ENCODE measurements around the gene TEPSIN.

TEPSIN gene

GRCh38 chr17:81243333-81243664 lies 4.4 kb upstream of the TEPSIN start:
- H3K27ac ChIP-seq (replicated peaks) = no peak overlapping the region
- no peak for TF ChIP-seq POLR2AphosphoS5 (IDR thresholded peaks at IDR 0.05; ENCODE audit: low read depth)
- TF ChIP-seq GABPA (IDR thresholded peaks at IDR 0.05; ENCODE audit: low read depth) = no peak
- no peak for TF ChIP-seq REST (IDR thresholded peaks at IDR 0.05; ENCODE audit: insufficient replicate concordance, low read depth)
- TF ChIP-seq CTCF (IDR thresholded peaks at IDR 0.05; ENCODE audit: insufficient read depth, low read length) = no peak
- no peak for TF ChIP-seq SPI1 (IDR thresholded peaks at IDR 0.05; ENCODE audit: borderline replicate concordance, low read depth)

GRCh38 chr17:81242421-81243332 lies 3.8 kb upstream of the TEPSIN start:
- DNase-seq (ENCODE audit: low read depth in 1 of 2, low spot score in 1 of 2) = no peak
- Histone ChIP-seq H3K27ac (replicated peaks) (no peak overlapping the region), H3K27me3 (ENCODE audit: insufficient read depth, poor library complexity, severe bottlenecking) (no peaks in the 10 kb centered on the region), H3K4me3 (replicated peaks; ENCODE audit: insufficient read depth, low read length) (no peak overlapping the region)
- TF ChIP-seq POLR2AphosphoS5 (IDR thresholded peaks at IDR 0.05; ENCODE audit: low read depth) = peak; percentile 50; the same call in 1 of the 2 replicates
- TF ChIP-seq GABPA (IDR thresholded peaks at IDR 0.05; ENCODE audit: low read depth) = no peak
- TF ChIP-seq REST (IDR thresholded peaks at IDR 0.05; ENCODE audit: insufficient replicate concordance, low read depth) = peak; percentile 63

More at GRCh38 chr17:81243333-81243664, 4.4 kb upstream of the TEPSIN start:
- Histone ChIP-seq H3K4me3 (replicated peaks; ENCODE audit: insufficient read depth, low read length) (no peak overlapping the region), H3K27me3 (ENCODE audit: insufficient read depth, poor library complexity, severe bottlenecking) (no peaks in the 10 kb centered on the region)
- no peak for DNase-seq (ENCODE audit: low read depth in 1 of 2, low spot score in 1 of 2)

- Histone ChIP-seq H3K27me3 (ENCODE audit: insufficient read depth, poor library complexity, severe bottlenecking) (no peaks in the 10 kb centered on the region), H3K4me3 (replicated peaks; ENCODE audit: insufficient read depth, low read length) (no peak overlapping the region), H3K27ac (replicated peaks) (no peak overlapping the region)
- no peak for TF ChIP-seq REST (IDR thresholded peaks at IDR 0.05; ENCODE audit: insufficient replicate concordance, low read depth)
- peak; percentile 87 for TF ChIP-seq CTCF (IDR thresholded peaks at IDR 0.05; ENCODE audit: insufficient read depth, low read length)
- DNase-seq (ENCODE audit: low read depth in 1 of 2, low spot score in 1 of 2) = peak; percentile 43 to 69
Observed at GRCh38 chr17:81241648-81242420, 3.0 kb upstream of the TEPSIN start.
